IMR-90 (cell line): ENCODE results near the gene BTN2A1. TPM values are rescaled to one million over a fixed set of nuclear protein-coding genes. Genes with fewer than 3 reads are reported as not detected.
A peak's percentile ranks its signal among the peaks of the same experiment; 100 is the strongest.

ENCODE experiments used
- ATAC-seq: fragments of 200-7000 bp; cut with Tn5 transposase; 2 replicates; pipeline ENCODE4 v1.9.1; 2020; ENCODE audit warnings: low read depth, mild to moderate bottlenecking, moderate library complexity
- BruUV-seq: library from RNA; stranded (reverse); fragments of 400-500 nt; replicated peaks from 2 replicates; lab custom pipeline; 2021; lab: Mats Ljungman, UMichigan
- CTCF ChIA-PET: fragments of 300-600 bp; formaldehyde crosslinking; extraction: SDS; loops from one replicate; lab custom pipeline; 2021; ENCODE audit warnings: antibody characterized with exemption; lab: Yijun Ruan, JAX
- POLR2A ChIA-PET: fragments of 300-600 bp; sonication (Branson Sonifier 250); formaldehyde crosslinking; loops from one replicate; lab custom pipeline; 2022; ENCODE audit warnings: antibody characterized with exemption; ENCODE audit not compliant: unreplicated experiment; lab: Charles Lee
- DNase-seq: peaks from one replicate; pipeline ENCODE4 v3.0.0; 2013
- H2AFZ ChIP-seq: replicated peaks from 2 replicates; pipeline ENCODE3; 2013; ENCODE audit warnings: low read length, mild to moderate bottlenecking; ENCODE audit not compliant: poor library complexity
- H2AK5ac ChIP-seq: 2 replicates; pipeline ENCODE4 v1.6.1; 2013; ENCODE audit warnings: low read depth, low read length, inconsistent platforms
- H2AK9ac ChIP-seq: replicated peaks from 2 replicates; pipeline ENCODE3; 2013; ENCODE audit warnings: mild to moderate bottlenecking, low read depth, low read length, moderate library complexity; ENCODE audit not compliant: poor library complexity
- H2BK120ac ChIP-seq: 2 replicates; pipeline ENCODE4 v1.6.1; 2013; ENCODE audit warnings: low read depth, low read length, inconsistent platforms
- H2BK15ac ChIP-seq: 3 replicates; pipeline ENCODE4 v1.6.1; 2013; ENCODE audit warnings: low read depth, low read length, inconsistent platforms
- H2BK20ac ChIP-seq: 2 replicates; pipeline ENCODE4 v1.6.1; 2013; ENCODE audit warnings: low read depth, mild to moderate bottlenecking, inconsistent platforms, low read length, moderate library complexity
- H2BK5ac ChIP-seq: 2 replicates; pipeline ENCODE4 v1.6.1; 2013; ENCODE audit warnings: mild to moderate bottlenecking, low read depth, low read length, inconsistent platforms; ENCODE audit not compliant: poor library complexity, severe bottlenecking
- H3K14ac ChIP-seq: replicated peaks from 2 replicates; pipeline ENCODE4 v1.6.1; 2013; ENCODE audit warnings: low read depth, low read length, inconsistent platforms
- H3K18ac ChIP-seq: 2 replicates; pipeline ENCODE4 v1.6.1; 2013; ENCODE audit warnings: low read depth, low read length, control low read depth
- H3K23ac ChIP-seq: 2 replicates; pipeline ENCODE4 v1.6.1; 2013; ENCODE audit warnings: low read depth, low read length, inconsistent platforms
- H3K27ac ChIP-seq: 2 replicates; pipeline ENCODE4 v1.5.1; 2013; ENCODE audit warnings: mild to moderate bottlenecking, control low read depth, low read length; ENCODE audit not compliant: insufficient read depth
- H3K27me3 ChIP-seq: 2 replicates; pipeline ENCODE4 v1.6.1; 2013; ENCODE audit warnings: low read length; ENCODE audit not compliant: control insufficient read depth, insufficient read depth
- H3K36me3 ChIP-seq: 2 replicates; pipeline ENCODE4 v1.6.1; 2013; ENCODE audit warnings: low read length, mixed read lengths; ENCODE audit not compliant: control insufficient read depth, insufficient read depth
- H3K4ac ChIP-seq: 2 replicates; pipeline ENCODE4 v1.6.1; 2013; ENCODE audit warnings: low read depth, low read length, inconsistent platforms
- H3K4me1 ChIP-seq: 2 replicates; pipeline ENCODE4 v1.6.1; 2013; ENCODE audit warnings: low read length, mixed read lengths; ENCODE audit not compliant: control insufficient read depth, insufficient read depth
- H3K4me2 ChIP-seq: 2 replicates; pipeline ENCODE4 v1.6.1; 2013; ENCODE audit warnings: low read depth, mild to moderate bottlenecking, control low read depth, low read length, moderate library complexity
- H3K4me3 ChIP-seq: 2 replicates; pipeline ENCODE4 v1.5.1; 2013; ENCODE audit warnings: low read depth, mild to moderate bottlenecking, control low read depth, low read length, moderate library complexity; ENCODE audit not compliant: insufficient read depth
- H3K56ac ChIP-seq: 2 replicates; pipeline ENCODE4 v1.6.1; 2013; ENCODE audit warnings: low read length, inconsistent platforms; ENCODE audit not compliant: insufficient read depth; ENCODE audit errors: extremely low read depth
- H3K79me1 ChIP-seq, 2 experiments: 2 replicates each; pipeline ENCODE4 v1.6.1; 2013; ENCODE audit warnings: low read length in 2 of 2, inconsistent platforms in 1 of 2, low read depth in 1 of 2
- H3K9ac ChIP-seq: 2 replicates; pipeline ENCODE4 v1.6.1; 2013; ENCODE audit warnings: low read depth, low read length, control low read depth
- H3K9me1 ChIP-seq: 2 replicates; pipeline ENCODE4 v1.6.1; 2013; ENCODE audit warnings: low read length, inconsistent platforms; ENCODE audit not compliant: insufficient read depth
- H3K9me3 ChIP-seq: 2 replicates; pipeline ENCODE4 v1.6.1; 2013; ENCODE audit warnings: low read length; ENCODE audit not compliant: control insufficient read depth, insufficient read depth
- H4K20me1 ChIP-seq: 2 replicates; pipeline ENCODE4 v1.6.1; 2013; ENCODE audit warnings: low read length, inconsistent platforms; ENCODE audit not compliant: insufficient read depth
- H4K5ac ChIP-seq: 2 replicates; pipeline ENCODE4 v1.6.1; 2013; ENCODE audit warnings: mild to moderate bottlenecking, low read depth, low read length, control low read depth
- H4K8ac ChIP-seq, 2 experiments: 2 replicates each; pipeline ENCODE4 v1.6.1; 2013; ENCODE audit warnings: low read depth in 2 of 2, low read length in 2 of 2, control low read depth in 1 of 2, inconsistent platforms in 1 of 2
- H4K91ac ChIP-seq: 2 replicates; pipeline ENCODE4 v1.6.1; 2013; ENCODE audit warnings: low read depth, low read length, inconsistent platforms; ENCODE audit not compliant: insufficient read depth
- CEBPB ChIP-seq: IDR thresholded peaks from 2 replicates; pipeline ENCODE4 v1.6.1; 2012; ENCODE audit warnings: low read depth, low read length, improper control_type of control experiment
- MAFK ChIP-seq: IDR thresholded peaks from 2 replicates; pipeline ENCODE4 v1.6.1; 2012; ENCODE audit warnings: low read depth, low read length, improper control_type of control experiment
- MXI1 ChIP-seq: IDR thresholded peaks from 2 replicates; pipeline ENCODE4 v1.6.1; 2012; ENCODE audit warnings: low read depth, mild to moderate bottlenecking, low read length, moderate library complexity, borderline replicate concordance
- NFE2L2 ChIP-seq: fragments of 150-350 bp; IDR thresholded peaks from 2 replicates; pipeline ENCODE4 v1.6.1; 2016; ENCODE audit warnings: low read depth, mild to moderate bottlenecking, low read length
- RAD21 ChIP-seq: IDR thresholded peaks from 2 replicates; pipeline ENCODE4 v1.6.1; 2012; ENCODE audit warnings: low read length, improper control_type of control experiment
- RCOR1 ChIP-seq: IDR thresholded peaks from 2 replicates; pipeline ENCODE4 v1.6.1; 2012; ENCODE audit warnings: mild to moderate bottlenecking, low read length, improper control_type of control experiment; ENCODE audit not compliant: insufficient replicate concordance
- WGBS, 2 experiments: methylation state at CpG; one replicate each; pipeline versions ENCODE4 v1.1.5 to v1.1.7; 2013; ENCODE audit warnings: missing lambda C conversion rate in 2 of 2; ENCODE audit not compliant: insufficient read length in 1 of 2; ENCODE audit errors: extremely low coverage in 2 of 2; 5-methylcytosine and 5-hydroxymethylcytosine counted together
- dilution Hi-C: fragments of 300-500 bp; cut with HindIII; formaldehyde crosslinking; loops from one replicate; pipeline ENCODE4 v1.14.3; 2018; ENCODE audit warnings: low sequenced_read_pairs; ENCODE audit not compliant: unreplicated experiment
- in situ Hi-C: fragments of 300-500 bp; cut with MboI; formaldehyde crosslinking; loops from 3 replicates; pipeline ENCODE4 v1.14.3; 2019; ENCODE audit warnings: low sequenced_read_pairs, inconsistent platforms, mixed read lengths
- intact Hi-C: fragments of 100-400 bp; cut with micrococcal nuclease; formaldehyde crosslinking; loops from 2 replicates; pipeline ENCODE4 v1.10.0; 2022
- polyA plus RNA-seq, 3 experiments: library from polyadenylated mRNA; depleted of rRNA; stranded (reverse); fragments of >200 nt; gene quantifications; 2 replicates each; pipeline ENCODE4 v1.2.3, GENCODE V29; 2012; ENCODE audit warnings: low replicate concordance in 1 of 3
- total RNA-seq: library from RNA; depleted of rRNA; stranded (reverse); fragments of >200 nt; gene quantifications from 2 replicates; pipeline ENCODE4 v1.2.3, GENCODE V29; 2012

BTN2A1 gene
- total and polyA plus RNA-seq, 2 of the 4 experiments (the other 2 are of a cell fraction): 13.6 to 40.2 TPM

DNA sequence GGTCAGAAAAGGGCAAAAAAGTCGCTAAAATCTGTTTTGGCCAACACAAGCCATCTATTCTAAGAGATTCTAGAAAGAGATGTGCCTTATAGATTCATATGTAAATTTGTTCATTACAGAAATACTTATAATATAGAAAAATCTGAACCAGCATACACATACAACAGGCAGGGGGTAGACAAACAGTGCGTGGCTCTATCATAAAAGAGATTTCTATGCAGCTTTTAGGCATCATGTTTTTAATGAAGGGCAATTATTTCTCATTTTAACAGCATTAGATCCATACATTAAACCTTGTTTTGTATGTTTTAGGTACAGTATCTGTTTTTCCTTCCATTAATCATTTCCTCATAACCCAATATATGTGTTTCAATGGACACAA, 16.8 kb upstream of the BTN2A1 start:
- ATAC-seq (peak; percentile 18), DNase-seq (no peak)
- Histone ChIP-seq H3K36me3 (peaks cover 7% of the 10 kb centered on the region), H3K4ac (no peak overlapping the region; the same call in 1 of the 2 replicates), H2AFZ (no peak overlapping the region), H3K4me3 (peak overlapping the region; percentile 99), H3K9me1 (0 out of 2 replicates have a peak, but pooled peaks cover 2% of the 10 kb centered on the region), H3K4me1 (peaks cover 4% of the 10 kb centered on the region), H3K23ac (no peak overlapping the region), H2BK15ac (no peak overlapping the region), H4K20me1 (no peaks in the 10 kb centered on the region), H2BK20ac (no peak overlapping the region), H2AK9ac (no peak overlapping the region), H2BK5ac (peak overlapping the region; percentile 99), H3K27ac (no peak overlapping the region; the same call in 1 of the 2 replicates), H3K9me3 (no peaks in the 10 kb centered on the region), H3K9ac (peak overlapping the region; percentile 89), H3K4me2 (peak overlapping the region; percentile 100), H3K56ac (peak overlapping the region; percentile 89), H4K5ac (peak overlapping the region; percentile 99; the same call in 1 of the 2 replicates), H3K79me1 (peaks cover 0 to 3% of the 10 kb centered on the region in 2 experiments; a peak in 1 of 4 replicates), H4K91ac (no peak overlapping the region), H3K27me3 (no peaks in the 10 kb centered on the region), H3K14ac (peak overlapping the region; percentile 92; the same call in 1 of the 2 replicates), H2AK5ac (no peak overlapping the region), H4K8ac (peak overlapping the region; percentile 66 to 90; a peak in 3 of 4 replicates), H2BK120ac (no peak overlapping the region), H3K18ac (peak overlapping the region; percentile 99; the same call in 1 of the 2 replicates)
- dilution Hi-C loops: no loop called here
- ChIA-PET CTCF (no interaction called here), POLR2A (no interaction called here)
- in situ Hi-C loops: no loop called here
- intact Hi-C loops: no loop called here
- no peak for TF ChIP-seq CEBPB
- TF ChIP-seq MAFK: no peak
- no peak for TF ChIP-seq MXI1
- TF ChIP-seq RCOR1: no peak
- no peak for TF ChIP-seq RAD21
- TF ChIP-seq NFE2L2: no peak
- WGBS, 2 experiments: no CpG with 5 or more reads among the region's 2 CpGs
- BruUV-seq: no TSS peak
